ENCODE data around the gene MEFV. TPM values are rescaled to one million over a fixed set of nuclear protein-coding genes. Genes with fewer than 3 reads are reported as not detected.

MEFV gene
- total and polyA plus RNA-seq, 2 of the 4 experiments (the other 2 are of a cell fraction): not detected

GRCh38 chr16:3193221-3194212 lies 62.9 kb downstream of the MEFV start:
- Histone ChIP-seq H3K4ac (ENCODE audit: low read depth, low read length) (no peak overlapping the region), H2BK120ac (ENCODE audit: low read depth, low read length) (no peak overlapping the region), H2BK15ac (ENCODE audit: low read depth, low read length) (no peak overlapping the region), H3K9me3 (ENCODE audit: control insufficient read depth, insufficient read depth, low read length) (no peaks in the 10 kb centered on the region), H3K27me3 (ENCODE audit: control insufficient read depth, insufficient read depth, low read length) (peaks cover 11% of the 10 kb centered on the region; the same call in 1 of the 2 replicates), H2BK5ac (ENCODE audit: low read depth, low read length, poor library complexity, severe bottlenecking) (no peak overlapping the region), H3K4me2 (ENCODE audit: low read depth, low read length) (no peak overlapping the region), H4K5ac (ENCODE audit: low read depth, low read length) (no peak overlapping the region), H3K79me1 (ENCODE audit: low read depth in 1 of 2, low read length in 2 of 2) (no peaks in the 10 kb centered on the region), H2AK5ac (ENCODE audit: low read depth, low read length) (no peak overlapping the region), H3K23ac (ENCODE audit: low read depth, low read length) (no peak overlapping the region), H3K9me1 (ENCODE audit: insufficient read depth, low read length) (no peaks in the 10 kb centered on the region), H3K56ac (ENCODE audit: extremely low read depth, insufficient read depth, low read length) (no peak overlapping the region), H2BK20ac (ENCODE audit: low read depth, low read length) (no peak overlapping the region), H4K20me1 (ENCODE audit: insufficient read depth, low read length) (no peaks in the 10 kb centered on the region; the same call in 1 of the 2 replicates), H2AK9ac (replicated peaks; ENCODE audit: low read depth, low read length, poor library complexity) (no peak overlapping the region), H4K91ac (ENCODE audit: insufficient read depth, low read depth, low read length) (no peak overlapping the region), H3K14ac (replicated peaks; ENCODE audit: low read depth, low read length) (no peak overlapping the region), H3K18ac (ENCODE audit: low read depth, low read length) (no peak overlapping the region), H3K4me1 (ENCODE audit: control insufficient read depth, insufficient read depth, low read length) (peaks cover 2% of the 10 kb centered on the region; the same call in 1 of the 2 replicates), H3K4me3 (ENCODE audit: insufficient read depth, low read depth, low read length) (no peak overlapping the region), H2AFZ (replicated peaks; ENCODE audit: low read length, poor library complexity) (no peak overlapping the region), H4K8ac (ENCODE audit: low read depth in 2 of 2, low read length in 2 of 2) (no peak overlapping the region), H3K27ac (ENCODE audit: insufficient read depth, low read length) (no peak overlapping the region), H3K36me3 (ENCODE audit: control insufficient read depth, insufficient read depth, low read length) (no peaks in the 10 kb centered on the region), H3K9ac (ENCODE audit: low read depth, low read length) (no peak overlapping the region)
- DNase-seq (no peak), ATAC-seq (ENCODE audit: low read depth) (no peak)
- dilution Hi-C loops (cut with HindIII; ENCODE audit: low sequenced_read_pairs, unreplicated experiment) (no loop called here), intact Hi-C loops (cut with micrococcal nuclease) (no loop called here), in situ Hi-C loops (cut with MboI; ENCODE audit: low sequenced_read_pairs) (no loop called here)
- WGBS, 2 experiments (ENCODE audit: extremely low coverage in 2 of 2, insufficient read length in 1 of 2): 64% methylated on average over 27 of the region's 49 CpGs; no CpG with 5 or more reads in 1 of the 2 experiments
- CTCF ChIA-PET: no interaction called here
- TF ChIP-seq RAD21 (IDR thresholded peaks at IDR 0.05; ENCODE audit: low read length) (no peak), SMC3 (IDR thresholded peaks at IDR 0.05; ENCODE audit: low read depth, low read length) (no peak), BHLHE40 (IDR thresholded peaks at IDR 0.05; ENCODE audit: low read depth, low read length) (no peak), NFE2L2 (IDR thresholded peaks at IDR 0.05; ENCODE audit: low read depth, low read length) (no peak), POLR2A (IDR thresholded peaks at IDR 0.05; ENCODE audit: low read depth, low read length) (no peak)
- no TSS peak for BruUV-seq (replicated peaks)
- POLR2A ChIA-PET (ENCODE audit: unreplicated experiment): no interaction called here

Measured in IMR-90 (cell line).